NCI-H146 treated with DMSO at 0.1 percent for 48 hours (cell line): ENCODE data around the gene RUNX3.

Experiments used
- DNase-seq: peaks from one replicate; lab custom pipeline; 2025; ENCODE audit not compliant: unreplicated experiment; lab: John Stamatoyannopoulos, UW

Gene RUNX3

GRCh38 chr1:24948079-24948827 is 18.2 kb upstream of the RUNX3 start:
- DNase-seq, result no peak

- DNase-seq, result no peak
Observed at GRCh38 chr1:24946861-24947658, 17.0 kb upstream of the RUNX3 start.

GRCh38 chr1:24945354-24946326 is 15.6 kb upstream of the RUNX3 start:
- no peak for DNase-seq

GRCh38 chr1:24944318-24944717 is 14.2 kb upstream of the RUNX3 start:
- DNase-seq, result no peak

GRCh38 chr1:24942789-24943188 is 12.7 kb upstream of the RUNX3 start:
- DNase-seq, result no peak

- no peak for DNase-seq
Observed at GRCh38 chr1:24941564-24941963, 11.5 kb upstream of the RUNX3 start.

- DNase-seq, result no peak
Observed at GRCh38 chr1:24940231-24940630, 10.2 kb upstream of the RUNX3 start.

- DNase-seq, result no peak
Observed at GRCh38 chr1:24939675-24940193, 9.7 kb upstream of the RUNX3 start.

GRCh38 chr1:24939040-24939674 is 9.1 kb upstream of the RUNX3 start:
- DNase-seq, result peak; percentile 74

GRCh38 chr1:24938276-24938675 is 8.2 kb upstream of the RUNX3 start:
- no peak for DNase-seq

GRCh38 chr1:24936684-24937083 is 6.6 kb upstream of the RUNX3 start:
- DNase-seq, result no peak

- no peak for DNase-seq
Observed at GRCh38 chr1:24935615-24936484, 5.8 kb upstream of the RUNX3 start.

- DNase-seq, result no peak
Observed at GRCh38 chr1:24935196-24935526, 5.1 kb upstream of the RUNX3 start.

GRCh38 chr1:24934310-24935195 is 4.5 kb upstream of the RUNX3 start:
- no peak for DNase-seq

GRCh38 chr1:24933468-24933867 is 3.4 kb upstream of the RUNX3 start:
- DNase-seq, result no peak

- DNase-seq, result no peak
Observed at GRCh38 chr1:24932725-24933294, 2.7 kb upstream of the RUNX3 start.

- DNase-seq, result no peak
Observed at GRCh38 chr1:24932284-24932683, 2.2 kb upstream of the RUNX3 start.

- DNase-seq, result no peak
Observed at GRCh38 chr1:24931468-24932231, 1.6 kb upstream of the RUNX3 start.
